Body of pancreas (tissue), 4 donors: ENCODE results near the gene ETV1. TPM values are rescaled to one million over a fixed set of nuclear protein-coding genes. Genes with fewer than 3 reads are reported as not detected.
A peak's percentile ranks its signal among the peaks of the same experiment; 100 is the strongest.

Source experiments
- ATAC-seq: fragments of 150-250 bp; one replicate; pipeline ENCODE4 v1.9.1; 2016
- DNase-seq, 4 donors: peaks; one replicate each; pipeline ENCODE4 v3.0.0-alpha.2; 2019
- H3K27ac ChIP-seq, 4 donors: fragments of 200-600 bp; sonication (generic); 1 replicate in 3 of 4; 2 replicates in 1 of 4; pipeline versions ENCODE4 v1.5.1 to v1.6.1; 2016 to 2019; ENCODE audit warnings: mild to moderate bottlenecking in 1 of 4, mixed read lengths in 1 of 4, moderate library complexity in 1 of 4
- H3K27me3 ChIP-seq, 2 donors: fragments of 200-600 bp; sonication (generic); one replicate each; pipeline ENCODE4 v1.6.0; 2016; ENCODE audit warnings: mild to moderate bottlenecking in 1 of 2
- H3K36me3 ChIP-seq, 2 donors: fragments of 200-600 bp; sonication (generic); replicated peaks in 1 of 2; 2 replicates each; pipeline ENCODE4 v1.5.1; 2016; ENCODE audit warnings: low read depth in 2 of 2; ENCODE audit not compliant: insufficient read depth in 1 of 2
- H3K4me1 ChIP-seq: fragments of 200-600 bp; sonication (generic); one replicate; pipeline ENCODE4 v1.6.0; 2016
- H3K4me3 ChIP-seq, 2 donors: fragments of 200-600 bp; sonication (generic); 1 replicate in 1 of 2; 2 replicates in 1 of 2; pipeline ENCODE4 v1.5.1; 2016 to 2019
- H3K9me3 ChIP-seq, 3 donors: fragments of 200-600 bp; sonication (generic); 1 replicate in 2 of 3; 2 replicates in 1 of 3; pipeline ENCODE4 v1.5.1; 2016
- POLR2A ChIP-seq, 3 donors: fragments of 450-650 bp; IDR thresholded peaks; one replicate each; pipeline ENCODE4 v1.6.1; 2016; ENCODE audit warnings: antibody characterized with exemption in 3 of 3, mild to moderate bottlenecking in 2 of 3
- WGBS, 2 donors: methylation state at CpG; one replicate each; pipeline ENCODE4 v1.1.5; 2017; 5-methylcytosine and 5-hydroxymethylcytosine counted together
- intact Hi-C: fragments of 100-400 bp; cut with DNase I; formaldehyde crosslinking; loops from one replicate; pipeline ENCODE4 v1.15.1; 2023
- total RNA-seq, 2 donors: library from RNA; depleted of rRNA; stranded (reverse); fragments of >200 nt; gene quantifications; one replicate each; pipeline ENCODE4 v1.1.0, GENCODE V29; 2016
- TF ChIP-seq, protein P1 (sequence below), 7 experiments: fragments of 450-650 bp in 4 of 7; fragments of 200-600 bp in 3 of 7; sonication (generic) in 3 of 7; IDR thresholded peaks; one replicate each; pipeline ENCODE4 v1.5.1; 2016 to 2019; ENCODE audit warnings: antibody characterized with exemption in 7 of 7

ETV1 gene
- total RNA-seq, 2 donors from 2014 or later, result 2.6 TPM

DNA sequence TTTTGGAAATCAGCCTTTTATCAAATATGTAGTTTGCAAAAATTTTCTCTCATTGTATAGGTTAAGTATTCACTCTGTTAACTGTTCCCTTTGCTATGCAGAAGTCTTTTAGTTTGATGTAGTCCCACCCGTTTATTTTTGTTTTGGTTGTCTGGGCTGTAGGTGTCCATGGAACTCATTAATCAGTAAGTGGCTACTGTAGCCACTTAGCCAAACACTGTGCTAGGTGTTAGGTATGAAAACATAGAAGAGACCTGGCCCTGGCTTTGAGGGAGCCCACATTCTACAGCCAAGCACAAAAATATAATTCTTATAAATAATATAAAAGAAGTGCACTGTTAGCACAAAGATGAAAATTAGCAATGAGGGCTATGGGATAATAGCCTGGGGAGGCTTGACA lies 133.5 kb downstream of the ETV1 start:
- ATAC-seq (no peak), DNase-seq (no peak)
- H3K4me1 ChIP-seq, result no peaks in the 10 kb centered on the region
- H3K9me3 ChIP-seq, result no peaks in the 10 kb centered on the region
- intact Hi-C loops, result no loop called here
- no peaks in the 10 kb centered on the region for H3K36me3 ChIP-seq
- no peak for TF ChIP-seq POLR2A (IDR thresholded peaks at IDR 0.05)
- TF ChIP-seq, protein P1, sequence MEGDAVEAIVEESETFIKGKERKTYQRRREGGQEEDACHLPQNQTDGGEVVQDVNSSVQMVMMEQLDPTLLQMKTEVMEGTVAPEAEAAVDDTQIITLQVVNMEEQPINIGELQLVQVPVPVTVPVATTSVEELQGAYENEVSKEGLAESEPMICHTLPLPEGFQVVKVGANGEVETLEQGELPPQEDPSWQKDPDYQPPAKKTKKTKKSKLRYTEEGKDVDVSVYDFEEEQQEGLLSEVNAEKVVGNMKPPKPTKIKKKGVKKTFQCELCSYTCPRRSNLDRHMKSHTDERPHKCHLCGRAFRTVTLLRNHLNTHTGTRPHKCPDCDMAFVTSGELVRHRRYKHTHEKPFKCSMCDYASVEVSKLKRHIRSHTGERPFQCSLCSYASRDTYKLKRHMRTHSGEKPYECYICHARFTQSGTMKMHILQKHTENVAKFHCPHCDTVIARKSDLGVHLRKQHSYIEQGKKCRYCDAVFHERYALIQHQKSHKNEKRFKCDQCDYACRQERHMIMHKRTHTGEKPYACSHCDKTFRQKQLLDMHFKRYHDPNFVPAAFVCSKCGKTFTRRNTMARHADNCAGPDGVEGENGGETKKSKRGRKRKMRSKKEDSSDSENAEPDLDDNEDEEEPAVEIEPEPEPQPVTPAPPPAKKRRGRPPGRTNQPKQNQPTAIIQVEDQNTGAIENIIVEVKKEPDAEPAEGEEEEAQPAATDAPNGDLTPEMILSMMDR (IDR thresholded peaks at IDR 0.05), result no peak
- H3K27ac ChIP-seq, result no peak overlapping the region
- WGBS, 2 donors, result 25 to 53% methylated on average over 1 of the region's 1 CpG
- H3K4me3 ChIP-seq, result no peak overlapping the region
- H3K27me3 ChIP-seq, result no peaks in the 10 kb centered on the region

DNA sequence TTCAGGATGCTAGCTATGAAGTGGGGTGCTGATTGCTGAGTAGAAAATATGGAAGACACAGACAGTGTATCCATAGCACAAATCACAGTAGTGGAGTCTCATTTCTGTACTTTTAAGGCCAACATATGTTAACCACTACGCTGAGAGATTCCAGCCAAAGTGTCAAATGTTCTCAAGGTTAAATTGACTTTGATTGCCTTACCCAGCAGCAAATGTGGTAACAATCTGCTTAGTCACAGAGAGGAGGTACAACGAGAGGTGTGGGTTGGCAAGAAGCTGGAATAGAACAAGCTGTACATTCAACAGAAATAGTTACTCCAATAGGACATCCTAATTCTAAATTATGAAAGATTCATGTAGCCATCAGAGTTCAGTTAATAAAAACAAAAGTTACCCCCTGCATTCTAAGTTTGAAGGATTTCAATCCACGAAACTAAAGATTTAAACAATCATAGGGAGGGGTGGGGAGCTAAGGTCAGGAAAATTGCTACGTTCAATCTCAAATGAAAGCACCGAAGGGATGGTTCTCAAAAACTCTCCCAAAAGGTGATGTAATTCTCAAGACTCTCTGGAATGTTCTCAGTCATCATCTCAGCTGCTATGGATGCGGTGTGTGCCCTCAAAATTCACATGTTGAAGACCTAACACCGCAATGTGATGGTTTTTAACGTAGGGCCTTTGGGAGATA lies 137.0 kb downstream of the ETV1 start:
- H3K4me1 ChIP-seq, result no peaks in the 10 kb centered on the region
- no peaks in the 10 kb centered on the region for H3K36me3 ChIP-seq
- no peaks in the 10 kb centered on the region for H3K9me3 ChIP-seq
- DNase-seq, result no peak
- H3K4me3 ChIP-seq, result no peak overlapping the region
- ATAC-seq, result no peak
- intact Hi-C loops, result no loop called here
- TF ChIP-seq, protein P1 (IDR thresholded peaks at IDR 0.05), result no peak
- TF ChIP-seq POLR2A (IDR thresholded peaks at IDR 0.05), result no peak
- 61% methylated on average over 8 of the region's 8 CpGs for WGBS, 2 donors
- no peaks in the 10 kb centered on the region for H3K27me3 ChIP-seq
- H3K27ac ChIP-seq, result no peak overlapping the region

DNA sequence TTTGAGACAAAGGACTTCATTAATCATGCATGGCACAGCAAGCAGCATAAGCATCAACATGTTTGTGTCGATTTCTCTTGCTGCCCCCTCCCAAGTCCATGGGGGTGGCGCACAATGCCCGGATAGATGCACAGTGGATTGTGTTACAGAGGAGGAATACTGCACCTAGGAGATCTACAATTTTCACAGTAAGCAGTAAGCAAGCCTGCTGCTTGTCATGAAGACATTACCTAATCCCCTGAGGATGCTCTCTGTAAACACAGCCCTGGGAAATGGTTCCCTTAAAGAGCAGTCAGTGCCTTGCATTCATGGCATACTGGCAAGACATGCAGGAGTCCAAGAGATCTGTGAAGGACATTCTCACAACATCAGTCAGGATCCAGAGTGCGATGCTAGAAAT lies 137.7 kb downstream of the ETV1 start:
- no peaks in the 10 kb centered on the region for H3K27me3 ChIP-seq
- no peaks in the 10 kb centered on the region for H3K9me3 ChIP-seq
- 59 to 84% methylated on average over 4 of the region's 4 CpGs for WGBS, 2 donors

DNA sequence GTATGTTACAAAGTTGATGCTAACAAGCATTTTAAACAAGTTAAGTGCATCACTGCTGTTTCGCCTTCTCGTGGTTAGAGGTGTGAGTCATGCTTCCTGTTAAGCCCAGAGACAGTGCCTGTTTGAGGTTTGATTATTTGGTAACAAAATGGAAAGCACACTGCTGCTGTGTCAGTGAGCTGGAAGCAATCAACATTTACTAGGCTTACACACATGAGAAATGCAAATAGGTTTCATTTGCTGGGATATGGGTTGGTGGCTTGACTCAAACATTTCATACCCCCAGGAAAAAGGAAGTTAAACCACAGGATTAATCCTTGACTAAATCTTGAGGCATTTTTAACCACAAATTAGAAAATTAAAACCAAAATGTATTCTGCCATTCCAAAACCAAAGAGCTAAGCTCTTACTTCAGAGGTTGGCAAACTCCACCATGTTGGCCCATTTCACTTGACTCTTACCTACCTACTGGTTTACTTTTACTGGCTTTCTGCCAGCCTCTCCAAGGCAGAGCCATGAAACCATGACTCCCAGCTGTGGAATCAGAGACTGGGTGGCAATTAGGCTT lies 139.2 kb downstream of the ETV1 start:
- DNase-seq (peak in 2 of 4 donors; percentile 8 to 27), ATAC-seq (peak; percentile 55)
- no peaks in the 10 kb centered on the region for H3K9me3 ChIP-seq
- no peak overlapping the region for H3K27ac ChIP-seq
- no peak overlapping the region for H3K4me3 ChIP-seq
- 47 to 51% methylated on average over 2 of the region's 2 CpGs for WGBS, 2 donors
- intact Hi-C loops, result no loop called here
- H3K36me3 ChIP-seq, result no peaks in the 10 kb centered on the region
- no peaks in the 10 kb centered on the region for H3K4me1 ChIP-seq
- H3K27me3 ChIP-seq, result no peaks in the 10 kb centered on the region
- TF ChIP-seq, protein P1 (IDR thresholded peaks at IDR 0.05), result no peak
- no peak for TF ChIP-seq POLR2A (IDR thresholded peaks at IDR 0.05)

More for the DNA sequence above, 137.7 kb downstream of the ETV1 start:
- DNase-seq (no peak), ATAC-seq (no peak)
- Histone ChIP-seq H3K4me3 (no peak overlapping the region), H3K36me3 (no peaks in the 10 kb centered on the region), H3K27ac (no peak overlapping the region), H3K4me1 (no peaks in the 10 kb centered on the region)
- TF ChIP-seq, protein P1 (IDR thresholded peaks at IDR 0.05), result no peak
- no peak for TF ChIP-seq POLR2A (IDR thresholded peaks at IDR 0.05)
- intact Hi-C loops, result no loop called here
